WTC11 (cell line): ENCODE data around the gene DLGAP5. TPM values are rescaled to one million over a fixed set of nuclear protein-coding genes. Genes with fewer than 3 reads are reported as not detected.

Source experiments
- ATAC-seq: fragments of 200-7000 bp; cut with Tn5 transposase; 2 replicates; pipeline ENCODE4 v1.10.0; 2021; ENCODE audit warnings: mild to moderate bottlenecking, moderate library complexity
- CTCF ChIA-PET: fragments of 300-600 bp; sonication (Branson Sonifier 250); formaldehyde crosslinking; loops from one replicate; lab custom pipeline; 2021; ENCODE audit warnings: antibody characterized with exemption; lab: Charles Lee
- POLR2A ChIA-PET: fragments of 350-600 bp; sonication (Branson Sonifier 250); formaldehyde crosslinking; loops from one replicate; lab custom pipeline; 2021; ENCODE audit warnings: antibody characterized with exemption; lab: Charles Lee
- DNase-seq: peaks from one replicate; pipeline ENCODE4 v3.0.0; 2021; ENCODE audit warnings: low spot score
- H3K27ac Mint-ChIP-seq: 2 replicates; pipeline ENCODE4 v1.8.0; 2021; ENCODE audit warnings: mixed read lengths
- H3K27me3 Mint-ChIP-seq: 2 replicates; pipeline ENCODE4 v1.8.0; 2021; ENCODE audit warnings: low read depth, mild to moderate bottlenecking, moderate library complexity, mixed read lengths
- H3K36me3 Mint-ChIP-seq: 2 replicates; pipeline ENCODE4 v1.8.0; 2021; ENCODE audit warnings: mixed read lengths
- H3K4me1 Mint-ChIP-seq: 2 replicates; pipeline ENCODE4 v1.8.0; 2022; ENCODE audit warnings: mixed read lengths
- H3K4me3 Mint-ChIP-seq: 2 replicates; pipeline ENCODE4 v1.8.0; 2021; ENCODE audit warnings: mild to moderate bottlenecking, moderate library complexity, mixed read lengths
- H3K9me3 Mint-ChIP-seq: 2 replicates; pipeline ENCODE4 v1.8.0; 2021; ENCODE audit warnings: mixed read lengths
- ARID4B ChIP-seq: sonication (generic); formaldehyde crosslinking; IDR thresholded peaks from 2 replicates; pipeline ENCODE4 v1.8.0; 2023; ENCODE audit warnings: missing genetic modification reagents, mild to moderate bottlenecking, borderline replicate concordance
- GABPB1 ChIP-seq: sonication (generic); formaldehyde crosslinking; IDR thresholded peaks from 2 replicates; pipeline ENCODE4 v1.8.1; 2023; ENCODE audit warnings: mild to moderate bottlenecking, missing genetic modification reagents
- GRHL2 ChIP-seq: fragments of 250-450 bp; sonication (Bioruptor Pico); IDR thresholded peaks from 2 replicates; pipeline ENCODE4 v1.8.0; 2022; ENCODE audit warnings: mild to moderate bottlenecking, moderate library complexity; ENCODE audit not compliant: insufficient replicate concordance, severe bottlenecking
- JAZF1 ChIP-seq: fragments of 250-450 bp; sonication (Bioruptor Pico); IDR thresholded peaks from 2 replicates; pipeline ENCODE4 v1.9.0; 2021; ENCODE audit warnings: moderate library complexity, mild to moderate bottlenecking, inconsistent platforms
- MXD4 ChIP-seq: fragments of 250-450 bp; sonication (Bioruptor Pico); IDR thresholded peaks from 2 replicates; pipeline ENCODE4 v1.8.0; 2021; ENCODE audit warnings: mild to moderate bottlenecking, moderate library complexity, borderline replicate concordance
- NFATC4 ChIP-seq: fragments of 250-450 bp; sonication (Bioruptor Pico); IDR thresholded peaks from 2 replicates; pipeline ENCODE4 v1.9.0; 2021; ENCODE audit warnings: mild to moderate bottlenecking
- NFYB ChIP-seq: sonication (generic); formaldehyde crosslinking; conservative IDR thresholded peaks from 2 replicates; pipeline ENCODE4 v1.8.0; 2022; ENCODE audit warnings: low read depth, missing genetic modification reagents
- SOX15 ChIP-seq: fragments of 250-450 bp; sonication (Bioruptor Pico); IDR thresholded peaks from 2 replicates; pipeline ENCODE4 v1.9.0; 2021; ENCODE audit warnings: mild to moderate bottlenecking
- TP53 ChIP-seq: sonication (generic); formaldehyde crosslinking; IDR thresholded peaks from 2 replicates; pipeline ENCODE4 v1.8.1; 2023; ENCODE audit warnings: mild to moderate bottlenecking, missing genetic modification reagents
- ZNF263 ChIP-seq: sonication (generic); formaldehyde crosslinking; IDR thresholded peaks from 2 replicates; pipeline ENCODE4 v1.8.1; 2022; ENCODE audit warnings: low read depth, mild to moderate bottlenecking, moderate library complexity, missing genetic modification reagents
- ZNF281 ChIP-seq: sonication (generic); formaldehyde crosslinking; IDR thresholded peaks from 2 replicates; pipeline ENCODE4 v1.8.0; 2023; ENCODE audit warnings: mild to moderate bottlenecking, missing genetic modification reagents
- total RNA-seq: library from RNA; stranded (reverse); gene quantifications from 3 replicates; pipeline ENCODE4 v1.2.3, GENCODE V29; 2021
- TF ChIP-seq, protein P1 (sequence below): sonication (generic); formaldehyde crosslinking; IDR thresholded peaks from 2 replicates; pipeline ENCODE4 v1.8.1; 2022; ENCODE audit warnings: low read depth, missing genetic modification reagents, borderline replicate concordance
- TF ChIP-seq, protein P2 (sequence below): fragments of 250-450 bp; sonication (Bioruptor Pico); conservative IDR thresholded peaks from 2 replicates; pipeline ENCODE4 v1.9.0; 2021; ENCODE audit warnings: mild to moderate bottlenecking

The DLGAP5 gene
- total RNA-seq, 1 experiment from 2014 or later = 141 TPM

GRCh38 chr14:55221968-55222367, 30.6 kb upstream of the DLGAP5 start (continued):
- TF ChIP-seq, protein P1, sequence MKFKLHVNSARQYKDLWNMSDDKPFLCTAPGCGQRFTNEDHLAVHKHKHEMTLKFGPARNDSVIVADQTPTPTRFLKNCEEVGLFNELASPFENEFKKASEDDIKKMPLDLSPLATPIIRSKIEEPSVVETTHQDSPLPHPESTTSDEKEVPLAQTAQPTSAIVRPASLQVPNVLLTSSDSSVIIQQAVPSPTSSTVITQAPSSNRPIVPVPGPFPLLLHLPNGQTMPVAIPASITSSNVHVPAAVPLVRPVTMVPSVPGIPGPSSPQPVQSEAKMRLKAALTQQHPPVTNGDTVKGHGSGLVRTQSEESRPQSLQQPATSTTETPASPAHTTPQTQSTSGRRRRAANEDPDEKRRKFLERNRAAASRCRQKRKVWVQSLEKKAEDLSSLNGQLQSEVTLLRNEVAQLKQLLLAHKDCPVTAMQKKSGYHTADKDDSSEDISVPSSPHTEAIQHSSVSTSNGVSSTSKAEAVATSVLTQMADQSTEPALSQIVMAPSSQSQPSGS (CRISPR knock-in tag) = no peak

- DNase-seq (no peak), ATAC-seq (no peak)
- no peak for TF ChIP-seq JAZF1 (CRISPR knock-in tag)
- TF ChIP-seq, protein P2, sequence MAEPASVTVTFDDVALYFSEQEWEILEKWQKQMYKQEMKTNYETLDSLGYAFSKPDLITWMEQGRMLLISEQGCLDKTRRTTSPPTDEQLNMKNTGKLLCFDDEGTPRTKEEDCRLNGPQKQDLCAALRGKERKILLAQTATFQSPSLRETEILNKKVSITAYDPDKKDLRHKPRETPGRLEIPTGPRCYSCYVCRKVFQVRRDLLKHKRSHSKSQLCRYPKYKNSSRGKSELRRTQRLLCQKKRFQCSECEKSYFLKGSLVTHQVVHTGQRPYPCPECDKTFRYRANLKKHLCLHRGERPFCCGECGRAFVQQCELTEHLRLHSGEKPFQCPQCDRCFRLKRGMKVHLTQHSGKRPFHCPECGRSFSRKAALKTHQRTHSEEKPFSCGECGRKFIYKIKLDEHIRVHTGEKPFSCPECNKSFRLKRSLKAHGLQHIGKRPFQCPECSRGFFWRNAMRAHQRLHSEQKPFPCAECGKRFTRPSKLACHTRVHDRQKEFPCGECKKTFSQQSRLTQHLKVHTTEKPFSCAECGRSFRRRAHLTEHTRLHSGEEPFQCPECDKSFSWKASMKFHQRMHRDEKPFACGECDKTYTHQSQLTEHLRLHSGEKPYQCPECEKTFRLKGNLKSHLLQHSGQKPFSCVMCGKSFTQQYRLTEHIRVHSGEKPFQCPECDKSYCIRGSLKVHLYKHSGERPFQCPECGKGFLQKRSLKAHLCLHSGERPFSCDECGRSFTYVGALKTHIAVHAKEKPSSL (CRISPR knock-in tag) = no peak
- TF ChIP-seq NFATC4 (CRISPR knock-in tag) = no peak
- no peak for TF ChIP-seq GABPB1
- no peak for TF ChIP-seq ZNF263
- no peak for TF ChIP-seq ARID4B (CRISPR knock-in tag)
- no peak for TF ChIP-seq MXD4
- H3K4me1 Mint-ChIP-seq = no peaks in the 10 kb centered on the region
- ChIA-PET CTCF (interaction anchor here (0.7 kb wide), 1 partner anchor 623 kb away, joined by 4 read pairs; no protein-coding TSS in a partner anchor), POLR2A (no interaction called here)
- no peaks in the 10 kb centered on the region for H3K36me3 Mint-ChIP-seq
- peaks cover 5% of the 10 kb centered on the region for H3K9me3 Mint-ChIP-seq
- H3K27ac Mint-ChIP-seq = no peak overlapping the region
- H3K4me3 Mint-ChIP-seq = no peak overlapping the region
- H3K27me3 Mint-ChIP-seq = no peaks in the 10 kb centered on the region
Observed at GRCh38 chr14:55221186-55221585, 29.8 kb upstream of the DLGAP5 start.

GRCh38 chr14:55220230-55220629, 28.8 kb upstream of the DLGAP5 start:
- DNase-seq = no peak
- ATAC-seq = no peak
- POLR2A ChIA-PET = no interaction called here
- Mint-ChIP-seq H3K27me3 (no peaks in the 10 kb centered on the region), H3K27ac (no peak overlapping the region), H3K4me3 (no peak overlapping the region), H3K36me3 (no peaks in the 10 kb centered on the region), H3K9me3 (no peaks in the 10 kb centered on the region), H3K4me1 (no peaks in the 10 kb centered on the region)
- TF ChIP-seq NFYB (CRISPR knock-in tag) (no peak), GRHL2 (CRISPR knock-in tag) (no peak), SOX15 (CRISPR knock-in tag) (no peak), ZNF281 (no peak), TP53 (no peak), ZNF263 (no peak)
- CTCF ChIA-PET = no interaction called here
